GM12878 (cell line): Measurements from ENCODE around the gene GP2. TPM values are rescaled to one million over a fixed set of nuclear protein-coding genes. Genes with fewer than 3 reads are reported as not detected.

ENCODE experiments used
- polyA plus RNA-seq, 11 experiments: library from polyadenylated mRNA; depleted of rRNA in 4 of 11; unstranded in 6 of 11; stranded (reverse) in 5 of 11; fragments of >200 nt; fragmentation: Nextera tagmentation in 4 of 11; fragmentation: Illumina TruSeq in 1 of 11; extraction: Ambion mirVana in 4 of 11; extraction: Trizol in 1 of 11; gene quantifications; 1 replicate in 1 of 11; 2 replicates in 10 of 11; pipeline versions ENCODE4 v1.2.1 to v1.2.3, GENCODE V29; 2011 to 2016; ENCODE audit warnings: inconsistent platforms in 2 of 11, missing spikeins in 2 of 11, low read depth in 1 of 11
- total RNA-seq, 4 experiments: library from RNA; depleted of rRNA in 3 of 4; stranded (reverse); fragments of >200 nt in 3 of 4; fragmentation: Illumina TruSeq in 1 of 4; extraction: Trizol in 1 of 4; gene quantifications; 2 replicates each; pipeline versions ENCODE4 v1.2.1 to v1.2.3, GENCODE V29; 2013 to 2021

Gene GP2
- total and polyA plus RNA-seq, 10 of the 15 experiments (the other 5 are each of a cell fraction or from before 2014, with no cell fraction given): 6.9 TPM; not detected in 9

Other genes with a start within 250 kb of the GP2 start
- not detected in 2 replicates for gene UMOD, start 25.2 kb upstream of the GP2 start, total RNA-seq (2014; rRNA removed)
- gene UMOD, start 25.2 kb upstream of the GP2 start, total RNA-seq (2014; rRNA removed; fragmentation: Illumina TruSeq; extraction: Trizol): not detected in 2 replicates
- gene UMOD, start 25.2 kb upstream of the GP2 start, total RNA-seq (2021): not detected in 2 replicates
- gene UMOD, start 25.2 kb upstream of the GP2 start, polyA plus RNA-seq (2011; rRNA removed): not detected in 2 replicates
- gene UMOD, start 25.2 kb upstream of the GP2 start, polyA plus RNA-seq (2014; fragmentation: Illumina TruSeq; extraction: Trizol): not detected in 2 replicates
- gene UMOD, start 25.2 kb upstream of the GP2 start, polyA plus RNA-seq (2014; fragmentation: Nextera tagmentation; extraction: Ambion mirVana): not detected
- not detected in 2 replicates for gene UMOD, start 25.2 kb upstream of the GP2 start, polyA plus RNA-seq (2014; rRNA removed)
- gene UMOD, start 25.2 kb upstream of the GP2 start, polyA plus RNA-seq (2016; fragmentation: Nextera tagmentation; extraction: Ambion mirVana): not detected
- gene PDILT, start 77.2 kb upstream of the GP2 start, total RNA-seq (2014; rRNA removed): not detected in 2 replicates
- gene PDILT, start 77.2 kb upstream of the GP2 start, total RNA-seq (2014; rRNA removed; fragmentation: Illumina TruSeq; extraction: Trizol): not detected in 2 replicates
- gene PDILT, start 77.2 kb upstream of the GP2 start, total RNA-seq (2021): not detected in 2 replicates
- gene PDILT, start 77.2 kb upstream of the GP2 start, polyA plus RNA-seq (2011; rRNA removed): not detected in 2 replicates
- gene PDILT, start 77.2 kb upstream of the GP2 start, polyA plus RNA-seq (2014; fragmentation: Illumina TruSeq; extraction: Trizol): not detected in 2 replicates
- gene PDILT, start 77.2 kb upstream of the GP2 start, polyA plus RNA-seq (2014; fragmentation: Nextera tagmentation; extraction: Ambion mirVana): not detected
- not detected in 2 replicates for gene PDILT, start 77.2 kb upstream of the GP2 start, polyA plus RNA-seq (2014; rRNA removed)
- not detected for gene PDILT, start 77.2 kb upstream of the GP2 start, polyA plus RNA-seq (2016; fragmentation: Nextera tagmentation; extraction: Ambion mirVana)
- 0.28 and 0.38 TPM in 2 replicates for gene ACSM5, start 82.0 kb upstream of the GP2 start, total RNA-seq (2014; rRNA removed)
- 0.31 TPM in 1 of 2 replicates, not detected in the other for gene ACSM5, start 82.0 kb upstream of the GP2 start, total RNA-seq (2014; rRNA removed; fragmentation: Illumina TruSeq; extraction: Trizol)
- 0.26 and 0.45 TPM in 2 replicates for gene ACSM5, start 82.0 kb upstream of the GP2 start, total RNA-seq (2021)
- not detected in 2 replicates for gene ACSM5, start 82.0 kb upstream of the GP2 start, polyA plus RNA-seq (2011; rRNA removed)
- gene ACSM5, start 82.0 kb upstream of the GP2 start, polyA plus RNA-seq (2014; fragmentation: Illumina TruSeq; extraction: Trizol): 0.07 TPM in 1 of 2 replicates, not detected in the other
- under 1 TPM in 1 of 2 experiments, not detected in 1; 0.20 TPM for gene ACSM5, start 82.0 kb upstream of the GP2 start, polyA plus RNA-seq (2014; fragmentation: Nextera tagmentation; extraction: Ambion mirVana)
- 0.11 and 0.14 TPM in 2 replicates for gene ACSM5, start 82.0 kb upstream of the GP2 start, polyA plus RNA-seq (2014; rRNA removed)
- under 1 TPM in 1 of 2 experiments, not detected in 1; 0.54 TPM for gene ACSM5, start 82.0 kb upstream of the GP2 start, polyA plus RNA-seq (2016; fragmentation: Nextera tagmentation; extraction: Ambion mirVana)
- gene ACSM2A, start 124.0 kb upstream of the GP2 start, total RNA-seq (2014; rRNA removed): not detected in 2 replicates
- not detected in 2 replicates for gene ACSM2A, start 124.0 kb upstream of the GP2 start, total RNA-seq (2014; rRNA removed; fragmentation: Illumina TruSeq; extraction: Trizol)
- 0.21 TPM in 1 of 2 replicates, not detected in the other for gene ACSM2A, start 124.0 kb upstream of the GP2 start, total RNA-seq (2021)
- gene ACSM2A, start 124.0 kb upstream of the GP2 start, polyA plus RNA-seq (2011; rRNA removed): not detected in 2 replicates
- gene ACSM2A, start 124.0 kb upstream of the GP2 start, polyA plus RNA-seq (2014; fragmentation: Illumina TruSeq; extraction: Trizol): not detected in 2 replicates
- gene ACSM2A, start 124.0 kb upstream of the GP2 start, polyA plus RNA-seq (2014; fragmentation: Nextera tagmentation; extraction: Ambion mirVana): not detected
- gene ACSM2A, start 124.0 kb upstream of the GP2 start, polyA plus RNA-seq (2014; rRNA removed): not detected in 2 replicates
- gene ACSM2A, start 124.0 kb upstream of the GP2 start, polyA plus RNA-seq (2016; fragmentation: Nextera tagmentation; extraction: Ambion mirVana): not detected
- not detected in 2 replicates for gene ACSM2B, start 248.9 kb upstream of the GP2 start, total RNA-seq (2014; rRNA removed)
- gene ACSM2B, start 248.9 kb upstream of the GP2 start, total RNA-seq (2014; rRNA removed; fragmentation: Illumina TruSeq; extraction: Trizol): not detected in 2 replicates
- gene ACSM2B, start 248.9 kb upstream of the GP2 start, total RNA-seq (2021): 0.13 TPM in 1 of 2 replicates, not detected in the other
- gene ACSM2B, start 248.9 kb upstream of the GP2 start, polyA plus RNA-seq (2011; rRNA removed): not detected in 2 replicates
- gene ACSM2B, start 248.9 kb upstream of the GP2 start, polyA plus RNA-seq (2014; fragmentation: Illumina TruSeq; extraction: Trizol): not detected in 2 replicates
- not detected for gene ACSM2B, start 248.9 kb upstream of the GP2 start, polyA plus RNA-seq (2014; fragmentation: Nextera tagmentation; extraction: Ambion mirVana)
- not detected in 2 replicates for gene ACSM2B, start 248.9 kb upstream of the GP2 start, polyA plus RNA-seq (2014; rRNA removed)
- gene ACSM2B, start 248.9 kb upstream of the GP2 start, polyA plus RNA-seq (2016; fragmentation: Nextera tagmentation; extraction: Ambion mirVana): not detected